Measurements from ENCODE around the gene MAGI1. TPM values are rescaled to one million over a fixed set of nuclear protein-coding genes. Genes with fewer than 3 reads are reported as not detected.

Gene MAGI1
- total RNA-seq, 1 donor from 2014 or later, result 5.0 TPM

DNA sequence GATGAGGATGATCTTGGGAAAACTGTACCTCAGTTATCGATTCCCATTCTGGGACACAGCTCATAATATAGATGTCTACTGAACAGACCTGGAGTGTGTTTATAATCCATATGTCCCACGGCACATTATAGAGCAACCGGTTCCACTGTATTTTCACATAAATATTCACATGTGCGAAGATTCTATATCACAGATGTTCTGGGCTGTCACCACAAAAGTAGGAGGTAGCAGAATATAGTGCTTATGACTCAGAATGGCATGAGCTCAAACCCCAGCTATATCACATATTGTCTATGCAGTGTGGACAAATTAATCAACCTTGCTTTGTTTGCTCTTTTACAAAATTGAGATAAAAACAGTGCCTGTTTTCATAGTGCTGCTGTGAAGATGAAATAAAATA lies 710.6 kb downstream of the MAGI1 start:
- TF ChIP-seq, protein P1, sequence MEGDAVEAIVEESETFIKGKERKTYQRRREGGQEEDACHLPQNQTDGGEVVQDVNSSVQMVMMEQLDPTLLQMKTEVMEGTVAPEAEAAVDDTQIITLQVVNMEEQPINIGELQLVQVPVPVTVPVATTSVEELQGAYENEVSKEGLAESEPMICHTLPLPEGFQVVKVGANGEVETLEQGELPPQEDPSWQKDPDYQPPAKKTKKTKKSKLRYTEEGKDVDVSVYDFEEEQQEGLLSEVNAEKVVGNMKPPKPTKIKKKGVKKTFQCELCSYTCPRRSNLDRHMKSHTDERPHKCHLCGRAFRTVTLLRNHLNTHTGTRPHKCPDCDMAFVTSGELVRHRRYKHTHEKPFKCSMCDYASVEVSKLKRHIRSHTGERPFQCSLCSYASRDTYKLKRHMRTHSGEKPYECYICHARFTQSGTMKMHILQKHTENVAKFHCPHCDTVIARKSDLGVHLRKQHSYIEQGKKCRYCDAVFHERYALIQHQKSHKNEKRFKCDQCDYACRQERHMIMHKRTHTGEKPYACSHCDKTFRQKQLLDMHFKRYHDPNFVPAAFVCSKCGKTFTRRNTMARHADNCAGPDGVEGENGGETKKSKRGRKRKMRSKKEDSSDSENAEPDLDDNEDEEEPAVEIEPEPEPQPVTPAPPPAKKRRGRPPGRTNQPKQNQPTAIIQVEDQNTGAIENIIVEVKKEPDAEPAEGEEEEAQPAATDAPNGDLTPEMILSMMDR (IDR thresholded peaks at IDR 0.05; ENCODE audit: insufficient read depth, low read length, severe bottlenecking), result no peak
- Histone ChIP-seq H3K36me3 (ENCODE audit: control insufficient read depth, insufficient read depth, low read length) (no peaks in the 10 kb centered on the region), H3K27me3 (ENCODE audit: control insufficient read depth, insufficient read depth, low read length) (no peaks in the 10 kb centered on the region), H3K4me3 (ENCODE audit: low read depth, low read length) (no peak overlapping the region)
- FAIRE-seq, result no peak
- DNase-seq (ENCODE audit: low read depth), result no peak

- Histone ChIP-seq H3K4me3 (ENCODE audit: low read depth, low read length) (no peak overlapping the region), H3K36me3 (ENCODE audit: control insufficient read depth, insufficient read depth, low read length) (no peaks in the 10 kb centered on the region), H3K27me3 (ENCODE audit: control insufficient read depth, insufficient read depth, low read length) (no peaks in the 10 kb centered on the region)
- DNase-seq (ENCODE audit: low read depth), result no peak
- no peak for FAIRE-seq
- TF ChIP-seq, protein P1 (IDR thresholded peaks at IDR 0.05; ENCODE audit: insufficient read depth, low read length, severe bottlenecking), result no peak
These were observed 712.1 kb downstream of the MAGI1 start for GRCh38 chr3:65326574-65326973.

- H3K27me3 ChIP-seq (ENCODE audit: control insufficient read depth, insufficient read depth, low read length), result no peaks in the 10 kb centered on the region
- TF ChIP-seq, protein P1 (IDR thresholded peaks at IDR 0.05; ENCODE audit: insufficient read depth, low read length, severe bottlenecking), result no peak
- DNase-seq (ENCODE audit: low read depth) (no peak), FAIRE-seq (no peak)
- no peaks in the 10 kb centered on the region for H3K36me3 ChIP-seq (ENCODE audit: control insufficient read depth, insufficient read depth, low read length)
- no peak overlapping the region for H3K4me3 ChIP-seq (ENCODE audit: low read depth, low read length)
These were observed 715.8 kb downstream of the MAGI1 start for GRCh38 chr3:65322910-65323309.

GRCh38 chr3:65318231-65318630 lies 720.5 kb downstream of the MAGI1 start:
- TF ChIP-seq, protein P1 (IDR thresholded peaks at IDR 0.05; ENCODE audit: insufficient read depth, low read length, severe bottlenecking), result no peak
- Histone ChIP-seq H3K4me3 (ENCODE audit: low read depth, low read length) (no peak overlapping the region), H3K27me3 (ENCODE audit: control insufficient read depth, insufficient read depth, low read length) (no peaks in the 10 kb centered on the region), H3K36me3 (ENCODE audit: control insufficient read depth, insufficient read depth, low read length) (no peaks in the 10 kb centered on the region)
- no peak for DNase-seq (ENCODE audit: low read depth)
- no peak for FAIRE-seq

DNA sequence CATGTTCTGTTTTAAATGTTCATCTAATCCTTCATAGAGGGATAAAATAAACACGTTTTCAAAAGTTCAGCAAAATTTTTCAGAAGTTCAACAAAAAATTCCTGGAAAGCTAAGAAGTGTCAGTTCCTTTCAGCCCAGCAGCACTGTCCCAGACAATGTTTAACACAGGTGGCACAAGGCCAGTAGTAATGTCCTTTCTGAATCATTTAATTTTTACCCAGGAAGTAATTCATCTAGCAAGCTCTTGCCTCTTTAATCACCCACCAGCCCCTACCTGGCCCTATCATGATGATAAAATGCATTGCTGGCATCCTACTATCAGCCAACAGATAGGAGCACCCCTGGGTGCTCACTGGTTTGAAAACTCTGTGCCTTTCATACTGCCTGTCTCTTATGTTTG lies 723.8 kb downstream of the MAGI1 start:
- H3K4me3 ChIP-seq (ENCODE audit: low read depth, low read length), result no peak overlapping the region
- FAIRE-seq, result no peak
- TF ChIP-seq, protein P1 (IDR thresholded peaks at IDR 0.05; ENCODE audit: insufficient read depth, low read length, severe bottlenecking), result no peak
- no peaks in the 10 kb centered on the region for H3K27me3 ChIP-seq (ENCODE audit: control insufficient read depth, insufficient read depth, low read length)
- H3K36me3 ChIP-seq (ENCODE audit: control insufficient read depth, insufficient read depth, low read length), result no peaks in the 10 kb centered on the region
- DNase-seq (ENCODE audit: low read depth), result no peak

DNA sequence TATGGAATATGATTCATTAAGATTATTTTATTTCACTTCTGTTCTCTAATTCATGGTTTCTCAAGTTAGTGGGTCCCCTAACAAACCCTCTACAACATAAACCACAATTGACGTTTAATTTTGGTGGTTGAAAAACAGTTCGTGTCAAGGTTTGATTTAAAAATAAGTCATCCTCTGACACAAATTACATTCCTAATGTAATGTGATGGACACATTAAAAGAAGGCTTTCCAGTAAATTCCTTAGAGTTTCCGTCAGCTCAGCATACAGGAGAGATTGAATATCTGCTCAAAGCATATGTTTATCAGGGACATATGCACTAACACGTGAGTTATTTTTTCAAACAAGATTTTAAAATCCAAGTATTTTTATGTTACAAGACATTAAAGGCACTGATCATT lies 724.4 kb downstream of the MAGI1 start:
- TF ChIP-seq, protein P1 (IDR thresholded peaks at IDR 0.05; ENCODE audit: insufficient read depth, low read length, severe bottlenecking), result no peak
- H3K27me3 ChIP-seq (ENCODE audit: control insufficient read depth, insufficient read depth, low read length), result no peaks in the 10 kb centered on the region
- FAIRE-seq, result no peak
- H3K36me3 ChIP-seq (ENCODE audit: control insufficient read depth, insufficient read depth, low read length), result no peaks in the 10 kb centered on the region
- no peak overlapping the region for H3K4me3 ChIP-seq (ENCODE audit: low read depth, low read length)
- DNase-seq (ENCODE audit: low read depth), result no peak

Data from bronchial epithelial cell (primary cell).